Measurements from ENCODE around the gene COL10A1.

COL10A1 gene

DNA sequence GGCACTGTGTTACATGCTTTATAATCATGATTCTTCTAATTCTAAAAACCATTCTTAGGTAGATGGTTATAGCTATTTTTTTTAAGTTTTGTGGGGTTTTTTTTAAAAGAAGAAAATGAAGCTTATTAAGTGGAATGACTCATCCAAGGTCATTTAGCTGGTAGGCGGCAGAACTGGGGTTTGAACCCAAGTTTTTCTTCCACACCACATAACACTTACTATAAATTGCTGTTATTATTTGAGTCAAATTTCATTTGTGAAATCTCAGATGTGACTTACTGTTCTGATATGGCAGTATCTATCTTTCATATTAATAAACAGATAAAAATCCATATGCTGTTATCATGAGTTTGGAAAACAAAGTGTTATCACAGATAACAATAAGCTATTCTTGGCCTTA, 10.4 kb upstream of the COL10A1 start:
- Histone ChIP-seq H3K9me3 (ENCODE audit: low read length) (no peaks in the 10 kb centered on the region), H3K4me1 (ENCODE audit: insufficient read depth, low read length, severe bottlenecking) (no peaks in the 10 kb centered on the region), H3F3A (ENCODE audit: insufficient read depth, low read length) (no peaks in the 10 kb centered on the region), H3K4me3 (ENCODE audit: low read depth, low read length, poor library complexity, severe bottlenecking) (no peak overlapping the region), H3K36me3 (ENCODE audit: insufficient read depth, low read length) (no peaks in the 10 kb centered on the region), H3K9ac (ENCODE audit: low read length) (no peak overlapping the region), H3K27ac (ENCODE audit: low read depth, low read length, poor library complexity, severe bottlenecking) (no peak overlapping the region), H3K79me2 (ENCODE audit: insufficient read depth, low read length) (no peaks in the 10 kb centered on the region), H3K27me3 (ENCODE audit: insufficient read depth, low read length) (no peaks in the 10 kb centered on the region), H2AFZ (ENCODE audit: low read length) (no peak overlapping the region), H3K9me2 (ENCODE audit: low read depth, low read length) (no peaks in the 10 kb centered on the region), H4K20me1 (ENCODE audit: insufficient read depth, low read length) (no peaks in the 10 kb centered on the region), H3K4me2 (ENCODE audit: low read length) (no peak overlapping the region)
- TF ChIP-seq EZH2 (IDR thresholded peaks at IDR 0.05; ENCODE audit: borderline replicate concordance, low read length) = no peak
- TF ChIP-seq, protein P1, sequence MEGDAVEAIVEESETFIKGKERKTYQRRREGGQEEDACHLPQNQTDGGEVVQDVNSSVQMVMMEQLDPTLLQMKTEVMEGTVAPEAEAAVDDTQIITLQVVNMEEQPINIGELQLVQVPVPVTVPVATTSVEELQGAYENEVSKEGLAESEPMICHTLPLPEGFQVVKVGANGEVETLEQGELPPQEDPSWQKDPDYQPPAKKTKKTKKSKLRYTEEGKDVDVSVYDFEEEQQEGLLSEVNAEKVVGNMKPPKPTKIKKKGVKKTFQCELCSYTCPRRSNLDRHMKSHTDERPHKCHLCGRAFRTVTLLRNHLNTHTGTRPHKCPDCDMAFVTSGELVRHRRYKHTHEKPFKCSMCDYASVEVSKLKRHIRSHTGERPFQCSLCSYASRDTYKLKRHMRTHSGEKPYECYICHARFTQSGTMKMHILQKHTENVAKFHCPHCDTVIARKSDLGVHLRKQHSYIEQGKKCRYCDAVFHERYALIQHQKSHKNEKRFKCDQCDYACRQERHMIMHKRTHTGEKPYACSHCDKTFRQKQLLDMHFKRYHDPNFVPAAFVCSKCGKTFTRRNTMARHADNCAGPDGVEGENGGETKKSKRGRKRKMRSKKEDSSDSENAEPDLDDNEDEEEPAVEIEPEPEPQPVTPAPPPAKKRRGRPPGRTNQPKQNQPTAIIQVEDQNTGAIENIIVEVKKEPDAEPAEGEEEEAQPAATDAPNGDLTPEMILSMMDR (IDR thresholded peaks at IDR 0.05; ENCODE audit: low read length) = no peak

DNA sequence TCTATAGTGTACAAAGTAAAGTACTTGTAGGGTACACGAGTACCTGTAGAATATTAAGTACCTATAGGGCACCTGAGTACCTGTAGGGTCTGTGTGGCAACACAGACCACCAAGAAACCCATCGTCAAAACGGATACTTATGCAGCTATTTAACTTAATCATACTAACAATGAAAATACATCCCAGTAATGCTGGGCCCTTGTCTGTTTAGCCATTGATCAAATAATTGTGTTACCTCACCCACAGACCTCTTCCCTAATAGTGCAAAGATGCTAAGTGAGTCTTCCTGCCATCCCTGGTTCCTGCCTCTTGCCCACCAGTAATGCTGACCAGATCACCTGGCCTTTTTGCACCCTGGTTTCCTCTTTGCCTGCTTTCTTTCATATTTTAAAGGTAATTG, 7.5 kb upstream of the COL10A1 start:
- H2AFZ ChIP-seq (ENCODE audit: low read length) = no peak overlapping the region
- no peaks in the 10 kb centered on the region for H3K4me1 ChIP-seq (ENCODE audit: insufficient read depth, low read length, severe bottlenecking)
- TF ChIP-seq, protein P1 (IDR thresholded peaks at IDR 0.05; ENCODE audit: low read length) = no peak
- TF ChIP-seq EZH2 (IDR thresholded peaks at IDR 0.05; ENCODE audit: borderline replicate concordance, low read length) = no peak
- H3K4me3 ChIP-seq (ENCODE audit: low read depth, low read length, poor library complexity, severe bottlenecking) = no peak overlapping the region
- H3K9me2 ChIP-seq (ENCODE audit: low read depth, low read length) = no peaks in the 10 kb centered on the region
- no peak overlapping the region for H3K27ac ChIP-seq (ENCODE audit: low read depth, low read length, poor library complexity, severe bottlenecking)
- no peaks in the 10 kb centered on the region for H3K36me3 ChIP-seq (ENCODE audit: insufficient read depth, low read length)
- H4K20me1 ChIP-seq (ENCODE audit: insufficient read depth, low read length) = no peaks in the 10 kb centered on the region
- H3F3A ChIP-seq (ENCODE audit: insufficient read depth, low read length) = no peaks in the 10 kb centered on the region
- no peaks in the 10 kb centered on the region for H3K9me3 ChIP-seq (ENCODE audit: low read length)
- no peaks in the 10 kb centered on the region for H3K79me2 ChIP-seq (ENCODE audit: insufficient read depth, low read length)
- H3K9ac ChIP-seq (ENCODE audit: low read length) = no peak overlapping the region
- H3K4me2 ChIP-seq (ENCODE audit: low read length) = no peak overlapping the region
- no peaks in the 10 kb centered on the region for H3K27me3 ChIP-seq (ENCODE audit: insufficient read depth, low read length)

GRCh38 chr6:116127771-116128493, 2.0 kb upstream of the COL10A1 start:
- no peaks in the 10 kb centered on the region for H4K20me1 ChIP-seq (ENCODE audit: insufficient read depth, low read length)
- H3K4me3 ChIP-seq (ENCODE audit: low read depth, low read length, poor library complexity, severe bottlenecking) = no peak overlapping the region
- no peaks in the 10 kb centered on the region for H3K79me2 ChIP-seq (ENCODE audit: insufficient read depth, low read length)
- H3K9me3 ChIP-seq (ENCODE audit: low read length) = no peaks in the 10 kb centered on the region
- H3K27ac ChIP-seq (ENCODE audit: low read depth, low read length, poor library complexity, severe bottlenecking) = no peak overlapping the region
- no peak overlapping the region for H3K4me2 ChIP-seq (ENCODE audit: low read length)
- H3K4me1 ChIP-seq (ENCODE audit: insufficient read depth, low read length, severe bottlenecking) = no peaks in the 10 kb centered on the region
- H3K27me3 ChIP-seq (ENCODE audit: insufficient read depth, low read length) = no peaks in the 10 kb centered on the region
- no peaks in the 10 kb centered on the region for H3F3A ChIP-seq (ENCODE audit: insufficient read depth, low read length)
- H3K9ac ChIP-seq (ENCODE audit: low read length) = no peak overlapping the region
- H2AFZ ChIP-seq (ENCODE audit: low read length) = no peak overlapping the region
- H3K36me3 ChIP-seq (ENCODE audit: insufficient read depth, low read length) = no peaks in the 10 kb centered on the region
- TF ChIP-seq EZH2 (IDR thresholded peaks at IDR 0.05; ENCODE audit: borderline replicate concordance, low read length) = no peak
- TF ChIP-seq, protein P1 (IDR thresholded peaks at IDR 0.05; ENCODE audit: low read length) = no peak
- H3K9me2 ChIP-seq (ENCODE audit: low read depth, low read length) = no peaks in the 10 kb centered on the region
